ENCODE measurements around the gene TAOK1. TPM values are rescaled to one million over a fixed set of nuclear protein-coding genes. Genes with fewer than 3 reads are reported as not detected.

Gene TAOK1
- total and polyA plus RNA-seq, 10 of the 15 experiments (the other 5 are each of a cell fraction or from before 2014, with no cell fraction given) = 2.0 to 27.1 (median 11.8) TPM

DNA sequence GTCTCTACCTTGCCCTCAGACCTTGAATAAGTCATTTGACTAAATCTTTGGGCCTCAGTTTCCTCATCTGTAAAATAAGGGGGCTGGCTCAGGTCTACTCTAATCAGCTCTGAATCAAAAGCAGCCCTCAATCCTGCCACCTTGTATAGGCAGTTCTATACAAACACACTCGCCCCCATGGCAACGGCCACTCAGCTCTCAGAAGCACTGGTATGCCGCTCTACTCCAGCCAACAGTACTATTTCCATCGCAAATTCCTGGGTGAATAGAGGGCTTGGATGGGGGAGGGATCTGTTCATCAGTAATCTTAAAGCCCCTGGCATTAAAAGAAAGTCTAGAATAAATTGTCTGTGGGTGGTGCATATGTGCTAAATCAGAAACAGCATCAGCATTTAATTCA is 21.2 kb upstream of the TAOK1 start:
- Histone ChIP-seq H2AFZ (ENCODE audit: control insufficient read depth, low read depth, low read length) (no peak overlapping the region), H3K9me3 (replicated peaks; ENCODE audit: control insufficient read depth, insufficient read depth, low read length) (no peaks in the 10 kb centered on the region), H3K4me3 (no peak overlapping the region), H4K20me1 (ENCODE audit: control insufficient read depth, insufficient read depth) (no peaks in the 10 kb centered on the region), H3K4me2 (ENCODE audit: control insufficient read depth, insufficient read depth) (no peak overlapping the region), H3K79me2 (ENCODE audit: control insufficient read depth, insufficient read depth, low read length) (no peaks in the 10 kb centered on the region), H3K27me3 (replicated peaks in 1 of 2; ENCODE audit: control insufficient read depth in 2 of 2, insufficient read depth in 2 of 2, low read length in 1 of 2) (no peaks in the 10 kb centered on the region), H3K36me3 (ENCODE audit: control insufficient read depth in 2 of 2, insufficient read depth in 2 of 2, low read length in 1 of 2) (no peaks in the 10 kb centered on the region), H3K4me1 (ENCODE audit: control insufficient read depth, insufficient read depth, low read length) (no peaks in the 10 kb centered on the region), H3K27ac (ENCODE audit: control insufficient read depth, insufficient read depth) (no peak overlapping the region), H3K9ac (ENCODE audit: control insufficient read depth, insufficient read depth, low read length) (no peak overlapping the region)
- in situ Hi-C loops (cut with MboI) (no loop called here), intact Hi-C loops (cut with micrococcal nuclease; ENCODE audit: unreplicated experiment) (loop anchor here (10.0 kb wide), 2 partner anchors 224 to 226 kb away; partner anchors contain the start of gene ANKRD13B)
- DNase-seq (ENCODE audit: low read depth, low spot score) (no peak), ATAC-seq (no peak), FAIRE-seq (no peak)
- ChIA-PET SMC1A (ENCODE audit: uncharacterized antibody, unreplicated experiment) (interaction anchor here (0.6 to 2.8 kb wide), 11 partner anchors 10 to 252 kb away, joined by 3 to 32 read pairs (median 3); no protein-coding TSS in a partner anchor), CTCF (interaction anchor here (0.6 to 4.7 kb wide), 32 partner anchors 12 to 557 kb away, joined by 3 to 72 read pairs (median 6); partner anchors contain the start of genes ABHD15, ANKRD13B and TP53I13), RAD21 (ENCODE audit: unreplicated experiment) (interaction anchor here (1.2 to 3.5 kb wide), 7 partner anchors 167 to 561 kb away, joined by 3 to 32 read pairs (median 16); partner anchors contain the start of genes ABHD15, ANKRD13B, SSH2 and TP53I13), POLR2A (interaction anchor here (0.6 to 1.0 kb wide), 2 partner anchors 28 to 212 kb away, joined by 3 to 4 read pairs; no protein-coding TSS in a partner anchor)
- BruUV-seq (replicated peaks) = no TSS peak
- TF ChIP-seq SP1 (IDR thresholded peaks at IDR 0.05; ENCODE audit: low read depth, low read length) (no peak), CBX5 (IDR thresholded peaks at IDR 0.05; ENCODE audit: low read depth) (no peak), ZNF24 (IDR thresholded peaks at IDR 0.05) (no peak)
- TF ChIP-seq, protein P1, sequence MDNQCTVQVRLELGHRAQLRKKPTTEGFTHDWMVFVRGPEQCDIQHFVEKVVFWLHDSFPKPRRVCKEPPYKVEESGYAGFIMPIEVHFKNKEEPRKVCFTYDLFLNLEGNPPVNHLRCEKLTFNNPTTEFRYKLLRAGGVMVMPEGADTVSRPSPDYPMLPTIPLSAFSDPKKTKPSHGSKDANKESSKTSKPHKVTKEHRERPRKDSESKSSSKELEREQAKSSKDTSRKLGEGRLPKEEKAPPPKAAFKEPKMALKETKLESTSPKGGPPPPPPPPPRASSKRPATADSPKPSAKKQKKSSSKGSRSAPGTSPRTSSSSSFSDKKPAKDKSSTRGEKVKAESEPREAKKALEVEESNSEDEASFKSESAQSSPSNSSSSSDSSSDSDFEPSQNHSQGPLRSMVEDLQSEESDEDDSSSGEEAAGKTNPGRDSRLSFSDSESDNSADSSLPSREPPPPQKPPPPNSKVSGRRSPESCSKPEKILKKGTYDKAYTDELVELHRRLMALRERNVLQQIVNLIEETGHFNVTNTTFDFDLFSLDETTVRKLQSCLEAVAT (IDR thresholded peaks at IDR 0.05) = no peak
- 89% methylated on average over 4 of the region's 4 CpGs for WGBS (ENCODE audit: insufficient coverage, insufficient replicate concordance, low lambda C conversion rate, missing lambda C conversion rate)

Data from GM12878 (cell line).